GM23248 (cell line): Measurements from ENCODE around the gene ZNF48.

Source experiments
- EZH2 ChIP-seq: fragments of 200-600 bp; sonication (generic); IDR thresholded peaks from 2 replicates; pipeline ENCODE4 v1.6.1; 2018; ENCODE audit warnings: antibody characterized with exemption, mild to moderate bottlenecking; ENCODE audit not compliant: insufficient read depth, poor library complexity, severe bottlenecking
- EZH2phosphoT487 ChIP-seq: fragments of 200-600 bp; sonication (generic); IDR thresholded peaks from 2 replicates; pipeline ENCODE4 v1.6.1; 2018; ENCODE audit warnings: antibody characterized with exemption, moderate library complexity, mild to moderate bottlenecking, low read depth; ENCODE audit not compliant: insufficient read depth

GRCh38 chr16:30351001-30351441, 44.2 kb upstream of the ZNF48 start:
- no peak for TF ChIP-seq EZH2phosphoT487
- TF ChIP-seq EZH2, result no peak
